Measurements from ENCODE around the gene SOX8. TPM values are rescaled to one million over a fixed set of nuclear protein-coding genes. Genes with fewer than 3 reads are reported as not detected.

SOX8 gene
- polyA plus RNA-seq, 1 donor from 2014 or later, result 3.9 TPM

DNA sequence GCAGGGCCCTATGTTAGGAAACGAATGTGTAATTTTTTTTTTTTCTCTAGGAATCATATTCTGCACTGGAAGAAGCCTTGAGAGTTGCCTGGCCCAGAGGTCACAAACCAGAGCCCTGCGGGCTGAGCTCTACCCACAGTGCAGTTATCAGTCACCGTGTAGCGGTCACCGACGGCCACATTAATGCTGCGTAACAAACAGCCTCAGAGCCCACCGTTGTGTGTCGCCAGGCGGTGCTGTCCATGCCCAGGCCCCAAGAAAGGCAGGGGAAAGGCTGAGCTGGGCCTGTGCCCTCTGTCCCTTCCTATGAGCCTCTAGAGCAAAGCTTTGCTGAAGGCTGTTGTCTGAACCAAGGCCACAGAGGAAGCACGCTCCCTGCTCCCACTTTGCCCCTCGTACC, 6.3 kb upstream of the SOX8 start:
- no peaks in the 10 kb centered on the region for H4K20me1 ChIP-seq (ENCODE audit: insufficient read depth)
- no peaks in the 10 kb centered on the region for H3K9me3 ChIP-seq (ENCODE audit: low read length)
- H3K79me2 ChIP-seq (replicated peaks; ENCODE audit: insufficient read depth, low read length), result no peaks in the 10 kb centered on the region
- H3K27ac ChIP-seq (ENCODE audit: low read length), result no peak overlapping the region
- no peak for TF ChIP-seq EP300 (conservative IDR thresholded peaks at IDR 0.05; ENCODE audit: poor library complexity, severe bottlenecking)
- TF ChIP-seq TAF1 (IDR thresholded peaks at IDR 0.05; ENCODE audit: low read depth), result no peak
- TF ChIP-seq MXI1 (conservative IDR thresholded peaks at IDR 0.05; ENCODE audit: poor library complexity, severe bottlenecking), result no peak
- TF ChIP-seq, protein P1, sequence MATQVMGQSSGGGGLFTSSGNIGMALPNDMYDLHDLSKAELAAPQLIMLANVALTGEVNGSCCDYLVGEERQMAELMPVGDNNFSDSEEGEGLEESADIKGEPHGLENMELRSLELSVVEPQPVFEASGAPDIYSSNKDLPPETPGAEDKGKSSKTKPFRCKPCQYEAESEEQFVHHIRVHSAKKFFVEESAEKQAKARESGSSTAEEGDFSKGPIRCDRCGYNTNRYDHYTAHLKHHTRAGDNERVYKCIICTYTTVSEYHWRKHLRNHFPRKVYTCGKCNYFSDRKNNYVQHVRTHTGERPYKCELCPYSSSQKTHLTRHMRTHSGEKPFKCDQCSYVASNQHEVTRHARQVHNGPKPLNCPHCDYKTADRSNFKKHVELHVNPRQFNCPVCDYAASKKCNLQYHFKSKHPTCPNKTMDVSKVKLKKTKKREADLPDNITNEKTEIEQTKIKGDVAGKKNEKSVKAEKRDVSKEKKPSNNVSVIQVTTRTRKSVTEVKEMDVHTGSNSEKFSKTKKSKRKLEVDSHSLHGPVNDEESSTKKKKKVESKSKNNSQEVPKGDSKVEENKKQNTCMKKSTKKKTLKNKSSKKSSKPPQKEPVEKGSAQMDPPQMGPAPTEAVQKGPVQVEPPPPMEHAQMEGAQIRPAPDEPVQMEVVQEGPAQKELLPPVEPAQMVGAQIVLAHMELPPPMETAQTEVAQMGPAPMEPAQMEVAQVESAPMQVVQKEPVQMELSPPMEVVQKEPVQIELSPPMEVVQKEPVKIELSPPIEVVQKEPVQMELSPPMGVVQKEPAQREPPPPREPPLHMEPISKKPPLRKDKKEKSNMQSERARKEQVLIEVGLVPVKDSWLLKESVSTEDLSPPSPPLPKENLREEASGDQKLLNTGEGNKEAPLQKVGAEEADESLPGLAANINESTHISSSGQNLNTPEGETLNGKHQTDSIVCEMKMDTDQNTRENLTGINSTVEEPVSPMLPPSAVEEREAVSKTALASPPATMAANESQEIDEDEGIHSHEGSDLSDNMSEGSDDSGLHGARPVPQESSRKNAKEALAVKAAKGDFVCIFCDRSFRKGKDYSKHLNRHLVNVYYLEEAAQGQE (IDR thresholded peaks at IDR 0.05; ENCODE audit: borderline replicate concordance), result no peak
- no peak for TF ChIP-seq EZH2 (IDR thresholded peaks at IDR 0.05; ENCODE audit: borderline replicate concordance, insufficient read depth, low read length, poor library complexity, severe bottlenecking)
- TF ChIP-seq, protein P2, sequence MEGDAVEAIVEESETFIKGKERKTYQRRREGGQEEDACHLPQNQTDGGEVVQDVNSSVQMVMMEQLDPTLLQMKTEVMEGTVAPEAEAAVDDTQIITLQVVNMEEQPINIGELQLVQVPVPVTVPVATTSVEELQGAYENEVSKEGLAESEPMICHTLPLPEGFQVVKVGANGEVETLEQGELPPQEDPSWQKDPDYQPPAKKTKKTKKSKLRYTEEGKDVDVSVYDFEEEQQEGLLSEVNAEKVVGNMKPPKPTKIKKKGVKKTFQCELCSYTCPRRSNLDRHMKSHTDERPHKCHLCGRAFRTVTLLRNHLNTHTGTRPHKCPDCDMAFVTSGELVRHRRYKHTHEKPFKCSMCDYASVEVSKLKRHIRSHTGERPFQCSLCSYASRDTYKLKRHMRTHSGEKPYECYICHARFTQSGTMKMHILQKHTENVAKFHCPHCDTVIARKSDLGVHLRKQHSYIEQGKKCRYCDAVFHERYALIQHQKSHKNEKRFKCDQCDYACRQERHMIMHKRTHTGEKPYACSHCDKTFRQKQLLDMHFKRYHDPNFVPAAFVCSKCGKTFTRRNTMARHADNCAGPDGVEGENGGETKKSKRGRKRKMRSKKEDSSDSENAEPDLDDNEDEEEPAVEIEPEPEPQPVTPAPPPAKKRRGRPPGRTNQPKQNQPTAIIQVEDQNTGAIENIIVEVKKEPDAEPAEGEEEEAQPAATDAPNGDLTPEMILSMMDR (IDR thresholded peaks at IDR 0.05; ENCODE audit: poor library complexity, severe bottlenecking), result no peak
- no peak for TF ChIP-seq POLR2AphosphoS5 (IDR thresholded peaks at IDR 0.05)
- no peak for TF ChIP-seq RAD21 (conservative IDR thresholded peaks at IDR 0.05)
- TF ChIP-seq SMC3 (conservative IDR thresholded peaks at IDR 0.05; ENCODE audit: poor library complexity), result no peak
- H3K9me2 ChIP-seq (ENCODE audit: insufficient read depth, low read length), result no peaks in the 10 kb centered on the region
- no peak overlapping the region for H3K4me2 ChIP-seq (ENCODE audit: low read length)
- H3K9ac ChIP-seq (ENCODE audit: low read length), result no peak overlapping the region
- no peak overlapping the region for H3K4me3 ChIP-seq (ENCODE audit: low read length)
- no peaks in the 10 kb centered on the region for H3K36me3 ChIP-seq (ENCODE audit: insufficient read depth, low read length)
- peaks cover 10% of the 10 kb centered on the region for H3K27me3 ChIP-seq (ENCODE audit: insufficient read depth, low read depth, low read length)
- no peak overlapping the region for H2AFZ ChIP-seq (ENCODE audit: low read depth, low read length)
- no peaks in the 10 kb centered on the region for H3F3A ChIP-seq (ENCODE audit: insufficient read depth, low read length, poor library complexity, severe bottlenecking)

DNA sequence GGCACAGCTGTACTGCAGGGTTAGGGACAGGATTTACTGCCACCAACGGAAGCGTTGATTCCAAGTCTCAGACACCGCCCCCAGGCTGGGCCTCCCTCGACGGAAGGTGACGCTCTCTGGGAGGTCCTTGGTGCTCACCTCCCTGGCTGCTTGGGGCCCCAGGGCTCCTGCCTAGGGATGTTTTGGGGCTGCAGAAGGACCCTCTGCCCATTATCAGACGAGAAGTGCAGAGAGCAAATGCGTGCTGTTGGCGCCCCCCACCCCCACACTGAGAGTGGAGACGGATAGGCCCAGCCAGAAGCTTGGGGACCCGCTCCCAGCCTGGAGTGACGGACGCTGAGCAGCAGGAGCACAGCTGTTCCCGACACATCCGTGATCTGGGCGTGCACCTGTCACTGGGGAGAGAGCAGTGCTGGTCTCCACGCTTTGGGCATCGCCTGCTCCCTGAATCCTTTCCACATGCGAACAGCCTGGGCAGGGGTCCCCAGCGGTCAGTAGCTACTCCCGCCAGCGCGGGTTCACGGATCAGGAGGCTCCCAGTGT, 5.1 kb upstream of the SOX8 start:
- Histone ChIP-seq H3K9ac (ENCODE audit: low read length) (no peak overlapping the region), H2AFZ (ENCODE audit: low read depth, low read length) (no peak overlapping the region), H3K27me3 (ENCODE audit: insufficient read depth, low read depth, low read length) (peaks cover 18% of the 10 kb centered on the region), H3F3A (ENCODE audit: insufficient read depth, low read length, poor library complexity, severe bottlenecking) (no peaks in the 10 kb centered on the region), H3K9me2 (ENCODE audit: insufficient read depth, low read length) (no peaks in the 10 kb centered on the region), H3K27ac (ENCODE audit: low read length) (no peak overlapping the region), H4K20me1 (ENCODE audit: insufficient read depth) (no peaks in the 10 kb centered on the region), H3K79me2 (replicated peaks; ENCODE audit: insufficient read depth, low read length) (no peaks in the 10 kb centered on the region), H3K4me3 (ENCODE audit: low read length) (no peak overlapping the region), H3K9me3 (ENCODE audit: low read length) (no peaks in the 10 kb centered on the region), H3K4me2 (ENCODE audit: low read length) (no peak overlapping the region), H3K36me3 (ENCODE audit: insufficient read depth, low read length) (no peaks in the 10 kb centered on the region)
- no peak for TF ChIP-seq POLR2AphosphoS5 (IDR thresholded peaks at IDR 0.05)
- TF ChIP-seq, protein P1 (IDR thresholded peaks at IDR 0.05; ENCODE audit: borderline replicate concordance), result no peak
- TF ChIP-seq RAD21 (conservative IDR thresholded peaks at IDR 0.05), result no peak
- TF ChIP-seq MXI1 (conservative IDR thresholded peaks at IDR 0.05; ENCODE audit: poor library complexity, severe bottlenecking), result no peak
- TF ChIP-seq TAF1 (IDR thresholded peaks at IDR 0.05; ENCODE audit: low read depth), result no peak
- no peak for TF ChIP-seq EZH2 (IDR thresholded peaks at IDR 0.05; ENCODE audit: borderline replicate concordance, insufficient read depth, low read length, poor library complexity, severe bottlenecking)

Measured in neural cell (in vitro differentiated cells).